ENCODE data around the gene PXDN.

The PXDN gene

GRCh38 chr2:1585635-1586034 lies 158.7 kb downstream of the PXDN start:
- TF ChIP-seq CSDC2 (CRISPR knock-in tag; IDR thresholded peaks at IDR 0.05), result no peak
- TF ChIP-seq ARNTL (CRISPR knock-in tag; IDR thresholded peaks at IDR 0.05; ENCODE audit: borderline replicate concordance, low read depth), result no peak
- TF ChIP-seq PATZ1 (CRISPR knock-in tag; IDR thresholded peaks at IDR 0.05; ENCODE audit: borderline replicate concordance), result no peak
- no peak for TF ChIP-seq ZNF70 (CRISPR knock-in tag; IDR thresholded peaks at IDR 0.05)
- TF ChIP-seq, protein P1, sequence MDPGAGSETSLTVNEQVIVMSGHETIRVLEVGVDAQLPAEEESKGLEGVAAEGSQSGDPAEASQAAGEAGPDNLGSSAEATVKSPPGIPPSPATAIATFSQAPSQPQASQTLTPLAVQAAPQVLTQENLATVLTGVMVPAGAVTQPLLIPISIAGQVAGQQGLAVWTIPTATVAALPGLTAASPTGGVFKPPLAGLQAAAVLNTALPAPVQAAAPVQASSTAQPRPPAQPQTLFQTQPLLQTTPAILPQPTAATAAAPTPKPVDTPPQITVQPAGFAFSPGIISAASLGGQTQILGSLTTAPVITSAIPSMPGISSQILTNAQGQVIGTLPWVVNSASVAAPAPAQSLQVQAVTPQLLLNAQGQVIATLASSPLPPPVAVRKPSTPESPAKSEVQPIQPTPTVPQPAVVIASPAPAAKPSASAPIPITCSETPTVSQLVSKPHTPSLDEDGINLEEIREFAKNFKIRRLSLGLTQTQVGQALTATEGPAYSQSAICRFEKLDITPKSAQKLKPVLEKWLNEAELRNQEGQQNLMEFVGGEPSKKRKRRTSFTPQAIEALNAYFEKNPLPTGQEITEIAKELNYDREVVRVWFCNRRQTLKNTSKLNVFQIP (CRISPR knock-in tag; IDR thresholded peaks at IDR 0.05; ENCODE audit: borderline replicate concordance, low read depth), result no peak
- TF ChIP-seq ZNF8 (CRISPR knock-in tag; IDR thresholded peaks at IDR 0.05), result no peak
- no peak for TF ChIP-seq ESRRG (CRISPR knock-in tag; IDR thresholded peaks at IDR 0.05)
- no peak for TF ChIP-seq ISL1 (CRISPR knock-in tag; IDR thresholded peaks at IDR 0.05)
- no peak for TF ChIP-seq SNAI2 (CRISPR knock-in tag; IDR thresholded peaks at IDR 0.05)
- no peak for ATAC-seq

- no peak for ATAC-seq
- TF ChIP-seq ZFP30 (CRISPR knock-in tag; IDR thresholded peaks at IDR 0.05) (no peak), PATZ1 (CRISPR knock-in tag; IDR thresholded peaks at IDR 0.05; ENCODE audit: borderline replicate concordance) (no peak), ZNF8 (CRISPR knock-in tag; IDR thresholded peaks at IDR 0.05) (no peak), ARNTL (CRISPR knock-in tag; IDR thresholded peaks at IDR 0.05; ENCODE audit: borderline replicate concordance, low read depth) (no peak), ZFP3 (CRISPR knock-in tag; IDR thresholded peaks at IDR 0.05) (no peak), RARB (CRISPR knock-in tag; IDR thresholded peaks at IDR 0.05) (no peak), ZNF565 (CRISPR knock-in tag; conservative IDR thresholded peaks at IDR 0.05; ENCODE audit: low read depth) (no peak), BACH2 (CRISPR knock-in tag; IDR thresholded peaks at IDR 0.05; ENCODE audit: borderline replicate concordance) (no peak), TCF4 (CRISPR knock-in tag; IDR thresholded peaks at IDR 0.05; ENCODE audit: borderline replicate concordance) (no peak), TOX (CRISPR knock-in tag; IDR thresholded peaks at IDR 0.05; ENCODE audit: borderline replicate concordance) (no peak)
- TF ChIP-seq, protein P2, sequence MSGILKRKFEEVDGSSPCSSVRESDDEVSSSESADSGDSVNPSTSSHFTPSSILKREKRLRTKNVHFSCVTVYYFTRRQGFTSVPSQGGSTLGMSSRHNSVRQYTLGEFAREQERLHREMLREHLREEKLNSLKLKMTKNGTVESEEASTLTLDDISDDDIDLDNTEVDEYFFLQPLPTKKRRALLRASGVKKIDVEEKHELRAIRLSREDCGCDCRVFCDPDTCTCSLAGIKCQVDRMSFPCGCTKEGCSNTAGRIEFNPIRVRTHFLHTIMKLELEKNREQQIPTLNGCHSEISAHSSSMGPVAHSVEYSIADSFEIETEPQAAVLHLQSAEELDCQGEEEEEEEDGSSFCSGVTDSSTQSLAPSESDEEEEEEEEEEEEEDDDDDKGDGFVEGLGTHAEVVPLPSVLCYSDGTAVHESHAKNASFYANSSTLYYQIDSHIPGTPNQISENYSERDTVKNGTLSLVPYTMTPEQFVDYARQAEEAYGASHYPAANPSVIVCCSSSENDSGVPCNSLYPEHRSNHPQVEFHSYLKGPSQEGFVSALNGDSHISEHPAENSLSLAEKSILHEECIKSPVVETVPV (CRISPR knock-in tag; IDR thresholded peaks at IDR 0.05), result no peak
- TF ChIP-seq, protein P3, sequence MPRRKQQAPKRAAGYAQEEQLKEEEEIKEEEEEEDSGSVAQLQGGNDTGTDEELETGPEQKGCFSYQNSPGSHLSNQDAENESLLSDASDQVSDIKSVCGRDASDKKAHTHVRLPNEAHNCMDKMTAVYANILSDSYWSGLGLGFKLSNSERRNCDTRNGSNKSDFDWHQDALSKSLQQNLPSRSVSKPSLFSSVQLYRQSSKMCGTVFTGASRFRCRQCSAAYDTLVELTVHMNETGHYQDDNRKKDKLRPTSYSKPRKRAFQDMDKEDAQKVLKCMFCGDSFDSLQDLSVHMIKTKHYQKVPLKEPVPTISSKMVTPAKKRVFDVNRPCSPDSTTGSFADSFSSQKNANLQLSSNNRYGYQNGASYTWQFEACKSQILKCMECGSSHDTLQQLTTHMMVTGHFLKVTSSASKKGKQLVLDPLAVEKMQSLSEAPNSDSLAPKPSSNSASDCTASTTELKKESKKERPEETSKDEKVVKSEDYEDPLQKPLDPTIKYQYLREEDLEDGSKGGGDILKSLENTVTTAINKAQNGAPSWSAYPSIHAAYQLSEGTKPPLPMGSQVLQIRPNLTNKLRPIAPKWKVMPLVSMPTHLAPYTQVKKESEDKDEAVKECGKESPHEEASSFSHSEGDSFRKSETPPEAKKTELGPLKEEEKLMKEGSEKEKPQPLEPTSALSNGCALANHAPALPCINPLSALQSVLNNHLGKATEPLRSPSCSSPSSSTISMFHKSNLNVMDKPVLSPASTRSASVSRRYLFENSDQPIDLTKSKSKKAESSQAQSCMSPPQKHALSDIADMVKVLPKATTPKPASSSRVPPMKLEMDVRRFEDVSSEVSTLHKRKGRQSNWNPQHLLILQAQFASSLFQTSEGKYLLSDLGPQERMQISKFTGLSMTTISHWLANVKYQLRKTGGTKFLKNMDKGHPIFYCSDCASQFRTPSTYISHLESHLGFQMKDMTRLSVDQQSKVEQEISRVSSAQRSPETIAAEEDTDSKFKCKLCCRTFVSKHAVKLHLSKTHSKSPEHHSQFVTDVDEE (CRISPR knock-in tag; IDR thresholded peaks at IDR 0.05), result no peak
Observed at GRCh38 chr2:1584691-1585485, 159.4 kb downstream of the PXDN start.

GRCh38 chr2:1584051-1584531 lies 160.2 kb downstream of the PXDN start:
- ATAC-seq, result no peak
- TF ChIP-seq ZFP3 (CRISPR knock-in tag; IDR thresholded peaks at IDR 0.05) (no peak), ESRRG (CRISPR knock-in tag; IDR thresholded peaks at IDR 0.05) (no peak), OSR1 (CRISPR knock-in tag; IDR thresholded peaks at IDR 0.05) (no peak), ZFP30 (CRISPR knock-in tag; IDR thresholded peaks at IDR 0.05) (no peak), CSDC2 (CRISPR knock-in tag; IDR thresholded peaks at IDR 0.05) (no peak), CREB5 (CRISPR knock-in tag; IDR thresholded peaks at IDR 0.05; ENCODE audit: low read depth) (no peak), ZNF8 (CRISPR knock-in tag; IDR thresholded peaks at IDR 0.05) (no peak)
